Mesothelial cell of epicardium (in vitro differentiated cells): ENCODE results near the gene ABCC4. TPM values are rescaled to one million over a fixed set of nuclear protein-coding genes. Genes with fewer than 3 reads are reported as not detected.

Source experiments
- DNase-seq, 2 experiments: peaks; one replicate each; pipeline ENCODE4 v3.0.0; 2021; ENCODE audit warnings: low spot score in 2 of 2; ENCODE audit not compliant: unreplicated experiment in 2 of 2
- H3K27ac Mint-ChIP-seq: 2 replicates; pipeline ENCODE4 v1.8.0; 2021; ENCODE audit warnings: mixed read lengths
- H3K27me3 Mint-ChIP-seq: 2 replicates; pipeline ENCODE4 v1.8.0; 2021; ENCODE audit warnings: low read depth, mixed read lengths
- H3K36me3 Mint-ChIP-seq: 2 replicates; pipeline ENCODE4 v1.8.0; 2021; ENCODE audit warnings: mixed read lengths
- H3K4me1 Mint-ChIP-seq: 2 replicates; pipeline ENCODE4 v1.8.0; 2021; ENCODE audit warnings: mixed read lengths
- H3K4me3 Mint-ChIP-seq: 2 replicates; pipeline ENCODE4 v1.8.0; 2021; ENCODE audit warnings: mild to moderate bottlenecking, moderate library complexity, mixed read lengths
- H3K9me3 Mint-ChIP-seq: 2 replicates; pipeline ENCODE4 v1.8.0; 2021; ENCODE audit warnings: mixed read lengths
- CTCF ChIP-seq: fragments of 200-600 bp; sonication (generic); IDR thresholded peaks from one replicate; pipeline ENCODE4 v1.5.0; 2021; ENCODE audit warnings: antibody characterized with exemption; ENCODE audit not compliant: unreplicated experiment
- total RNA-seq: library from RNA; stranded (reverse); gene quantifications from 3 replicates; pipeline ENCODE4 v1.2.1, GENCODE V29; 2021

Gene ABCC4
- total RNA-seq, 1 donor from 2014 or later: 7.7 TPM

- Mint-ChIP-seq H3K27me3 (peaks cover under 1% of the 10 kb centered on the region), H3K4me3 (no peak overlapping the region)
Measured at GRCh38 chr13:95255072-95255732, 46.0 kb downstream of the ABCC4 start.

GRCh38 chr13:95254339-95254738, 46.9 kb downstream of the ABCC4 start:
- Mint-ChIP-seq H3K4me1 (peaks cover 6% of the 10 kb centered on the region), H3K9me3 (no peaks in the 10 kb centered on the region), H3K27me3 (peaks cover 2% of the 10 kb centered on the region), H3K4me3 (no peak overlapping the region), H3K27ac (no peak overlapping the region), H3K36me3 (no peaks in the 10 kb centered on the region)
- no peak for TF ChIP-seq CTCF
- DNase-seq: no peak

More at GRCh38 chr13:95255072-95255732, 46.0 kb downstream of the ABCC4 start:
- H3K27ac Mint-ChIP-seq: no peak overlapping the region
- H3K9me3 Mint-ChIP-seq: no peaks in the 10 kb centered on the region
- no peaks in the 10 kb centered on the region for H3K36me3 Mint-ChIP-seq
- no peak for DNase-seq
- TF ChIP-seq CTCF: no peak
- H3K4me1 Mint-ChIP-seq: peaks cover 4% of the 10 kb centered on the region

GRCh38 chr13:95253033-95253432, 48.2 kb downstream of the ABCC4 start:
- Mint-ChIP-seq H3K4me1 (peaks cover 8% of the 10 kb centered on the region), H3K9me3 (no peaks in the 10 kb centered on the region), H3K4me3 (no peak overlapping the region), H3K36me3 (no peaks in the 10 kb centered on the region), H3K27ac (no peak overlapping the region), H3K27me3 (peaks cover 2% of the 10 kb centered on the region)
- no peak for DNase-seq
- TF ChIP-seq CTCF: no peak

- TF ChIP-seq CTCF: no peak
- DNase-seq: no peak
- Mint-ChIP-seq H3K36me3 (no peaks in the 10 kb centered on the region), H3K9me3 (no peaks in the 10 kb centered on the region), H3K4me3 (no peak overlapping the region), H3K4me1 (peaks cover 11% of the 10 kb centered on the region), H3K27ac (no peak overlapping the region), H3K27me3 (peaks cover 2% of the 10 kb centered on the region)
Measured at GRCh38 chr13:95251641-95252040, 49.6 kb downstream of the ABCC4 start.

GRCh38 chr13:95250961-95251360, 50.3 kb downstream of the ABCC4 start:
- no peaks in the 10 kb centered on the region for H3K9me3 Mint-ChIP-seq
- H3K36me3 Mint-ChIP-seq: no peaks in the 10 kb centered on the region
- no peak overlapping the region for H3K27ac Mint-ChIP-seq
- peaks cover 14% of the 10 kb centered on the region for H3K4me1 Mint-ChIP-seq
- no peak for DNase-seq
- peaks cover 2% of the 10 kb centered on the region for H3K27me3 Mint-ChIP-seq
- no peak for TF ChIP-seq CTCF
- no peak overlapping the region for H3K4me3 Mint-ChIP-seq
